Stimulated activated effector memory CD8-positive, alpha-beta T cell treated with anti-CD3 and anti-CD28 coated beads, Interleukin-12 subunit alpha, Interleukin-12 subunit beta, amount 100 ng/mL, for 72 hours (primary cell): Measurements from ENCODE around the gene MAP3K7CL.
"Not testable (repeated sequence)": the region's sequence is repeated elsewhere in the genome, so short reads cannot be mapped to it uniquely, and the experiment has no call there.

ENCODE experiments used
- ATAC-seq: fragments of 150-1000 bp; cut with Tn5 transposase; 2 replicates; pipeline ENCODE4 v1.10.0; 2021
- DNase-seq, 2 donors: peaks; one replicate each; pipeline ENCODE4 v3.0.0; 2021 to 2022; ENCODE audit warnings: low spot score in 2 of 2
- H3K27ac Mint-ChIP-seq: one replicate; pipeline ENCODE4 v1.8.0; 2022; ENCODE audit warnings: mild to moderate bottlenecking, mixed read lengths
- H3K36me3 Mint-ChIP-seq: one replicate; pipeline ENCODE4 v1.8.0; 2022; ENCODE audit warnings: mild to moderate bottlenecking, mixed read lengths
- H3K4me1 Mint-ChIP-seq: one replicate; pipeline ENCODE4 v1.8.0; 2022; ENCODE audit warnings: mixed read lengths
- H3K4me3 Mint-ChIP-seq: one replicate; pipeline ENCODE4 v1.8.0; 2022; ENCODE audit warnings: mild to moderate bottlenecking, mixed read lengths
- H3K9me3 Mint-ChIP-seq: one replicate; pipeline ENCODE4 v1.8.0; 2022; ENCODE audit warnings: mixed read lengths

The MAP3K7CL gene

GRCh38 chr21:29151931-29152330 is 21.5 kb downstream of the MAP3K7CL start:
- H3K9me3 Mint-ChIP-seq, result no peaks in the 10 kb centered on the region
- no peaks in the 10 kb centered on the region for H3K4me1 Mint-ChIP-seq
- no peaks in the 10 kb centered on the region for H3K36me3 Mint-ChIP-seq
- H3K27ac Mint-ChIP-seq, result no peak overlapping the region
- H3K4me3 Mint-ChIP-seq, result no peak overlapping the region
- no peak for DNase-seq
- ATAC-seq, result no peak

- no peak overlapping the region for H3K27ac Mint-ChIP-seq
- no peaks in the 10 kb centered on the region for H3K4me1 Mint-ChIP-seq
- H3K4me3 Mint-ChIP-seq, result no peak overlapping the region
- no peak for DNase-seq
- no peaks in the 10 kb centered on the region for H3K9me3 Mint-ChIP-seq
- ATAC-seq, result no peak
- no peaks in the 10 kb centered on the region for H3K36me3 Mint-ChIP-seq
Observed at GRCh38 chr21:29152916-29153315, 22.5 kb downstream of the MAP3K7CL start.

- no peaks in the 10 kb centered on the region for H3K36me3 Mint-ChIP-seq
- no peak for ATAC-seq
- H3K4me3 Mint-ChIP-seq, result no peak overlapping the region
- DNase-seq, result no peak
- no peak overlapping the region for H3K27ac Mint-ChIP-seq
- H3K9me3 Mint-ChIP-seq, result no peaks in the 10 kb centered on the region
- no peaks in the 10 kb centered on the region for H3K4me1 Mint-ChIP-seq
Observed at GRCh38 chr21:29154270-29154669, 23.8 kb downstream of the MAP3K7CL start.

- Mint-ChIP-seq H3K36me3 (no peaks in the 10 kb centered on the region), H3K4me3 (no peak overlapping the region), H3K9me3 (no peaks in the 10 kb centered on the region)
Observed at GRCh38 chr21:29155118-29155932, 24.9 kb downstream of the MAP3K7CL start.

GRCh38 chr21:29155933-29156260 is 25.5 kb downstream of the MAP3K7CL start:
- no peak overlapping the region for H3K27ac Mint-ChIP-seq
- no peak overlapping the region for H3K4me3 Mint-ChIP-seq

More at GRCh38 chr21:29155118-29155932, 24.9 kb downstream of the MAP3K7CL start:
- Mint-ChIP-seq H3K27ac (no peak overlapping the region), H3K4me1 (no peaks in the 10 kb centered on the region)
- DNase-seq, result no peak
- ATAC-seq, result no peak

GRCh38 chr21:29157080-29157479 is 26.6 kb downstream of the MAP3K7CL start:
- no peaks in the 10 kb centered on the region for H3K36me3 Mint-ChIP-seq
- no peaks in the 10 kb centered on the region for H3K9me3 Mint-ChIP-seq
- no peak overlapping the region for H3K4me3 Mint-ChIP-seq
- no peak for DNase-seq
- ATAC-seq, result no peak
- no peak overlapping the region for H3K27ac Mint-ChIP-seq
- no peaks in the 10 kb centered on the region for H3K4me1 Mint-ChIP-seq

More at GRCh38 chr21:29155933-29156260, 25.5 kb downstream of the MAP3K7CL start:
- H3K36me3 Mint-ChIP-seq, result no peaks in the 10 kb centered on the region
- no peaks in the 10 kb centered on the region for H3K9me3 Mint-ChIP-seq
- DNase-seq, result no peak
- ATAC-seq, result no peak
- H3K4me1 Mint-ChIP-seq, result no peaks in the 10 kb centered on the region

- ATAC-seq (no peak), DNase-seq (no peak)
- Mint-ChIP-seq H3K27ac (no peak overlapping the region), H3K36me3 (no peaks in the 10 kb centered on the region), H3K9me3 (no peaks in the 10 kb centered on the region), H3K4me3 (no peak overlapping the region), H3K4me1 (no peaks in the 10 kb centered on the region)
Observed at GRCh38 chr21:29159842-29160241, 29.4 kb downstream of the MAP3K7CL start.

- H3K4me3 Mint-ChIP-seq, H3K36me3 Mint-ChIP-seq, H3K27ac Mint-ChIP-seq: not testable (repeated sequence)
Observed at GRCh38 chr21:29162825-29163224, 32.4 kb downstream of the MAP3K7CL start.

GRCh38 chr21:29163341-29164115 is 33.1 kb downstream of the MAP3K7CL start:
- Mint-ChIP-seq H3K9me3 (no peaks in the 10 kb centered on the region), H3K27ac (no peak overlapping the region), H3K4me1 (no peaks in the 10 kb centered on the region), H3K36me3 (no peaks in the 10 kb centered on the region), H3K4me3 (no peak overlapping the region)
- DNase-seq (no peak), ATAC-seq (no peak)

More at GRCh38 chr21:29162825-29163224, 32.4 kb downstream of the MAP3K7CL start:
- not testable (repeated sequence) for H3K9me3 Mint-ChIP-seq, H3K4me1 Mint-ChIP-seq, DNase-seq, ATAC-seq

GRCh38 chr21:29164323-29164942 is 34.0 kb downstream of the MAP3K7CL start:
- H3K36me3 Mint-ChIP-seq, result no peaks in the 10 kb centered on the region
- H3K4me1 Mint-ChIP-seq, result no peaks in the 10 kb centered on the region
- DNase-seq (no peak), ATAC-seq (no peak)
- no peak overlapping the region for H3K27ac Mint-ChIP-seq
- no peak overlapping the region for H3K4me3 Mint-ChIP-seq
- H3K9me3 Mint-ChIP-seq, result no peaks in the 10 kb centered on the region

GRCh38 chr21:29166323-29166722 is 35.9 kb downstream of the MAP3K7CL start:
- no peaks in the 10 kb centered on the region for H3K4me1 Mint-ChIP-seq

GRCh38 chr21:29166853-29167252 is 36.4 kb downstream of the MAP3K7CL start:
- no peak for ATAC-seq
- Mint-ChIP-seq H3K36me3 (no peaks in the 10 kb centered on the region), H3K9me3 (no peaks in the 10 kb centered on the region), H3K4me3 (no peak overlapping the region), H3K4me1 (no peaks in the 10 kb centered on the region), H3K27ac (no peak overlapping the region)
- no peak for DNase-seq

More at GRCh38 chr21:29166323-29166722, 35.9 kb downstream of the MAP3K7CL start:
- Mint-ChIP-seq H3K36me3 (no peaks in the 10 kb centered on the region), H3K4me3 (no peak overlapping the region), H3K27ac (no peak overlapping the region), H3K9me3 (no peaks in the 10 kb centered on the region)
- DNase-seq (no peak), ATAC-seq (no peak)

- H3K4me1 Mint-ChIP-seq, H3K9me3 Mint-ChIP-seq, H3K36me3 Mint-ChIP-seq, H3K4me3 Mint-ChIP-seq, H3K27ac Mint-ChIP-seq, DNase-seq, ATAC-seq: not testable (repeated sequence)
Observed at GRCh38 chr21:29167481-29167880, 37.0 kb downstream of the MAP3K7CL start.

- Mint-ChIP-seq H3K27ac (no peak overlapping the region), H3K4me3 (no peak overlapping the region), H3K4me1 (no peaks in the 10 kb centered on the region), H3K36me3 (no peaks in the 10 kb centered on the region), H3K9me3 (no peaks in the 10 kb centered on the region)
- DNase-seq (no peak), ATAC-seq (no peak)
Observed at GRCh38 chr21:29168891-29169315, 38.5 kb downstream of the MAP3K7CL start.

GRCh38 chr21:29170944-29171343 is 40.5 kb downstream of the MAP3K7CL start:
- no peak for ATAC-seq
- Mint-ChIP-seq H3K4me1 (no peaks in the 10 kb centered on the region), H3K4me3 (no peak overlapping the region), H3K27ac (no peak overlapping the region), H3K36me3 (no peaks in the 10 kb centered on the region), H3K9me3 (no peaks in the 10 kb centered on the region)
- DNase-seq, result no peak
